SIG-M5 (cell line): ENCODE measurements around the gene AIP.

Experiments
- DNase-seq: peaks from one replicate; lab custom pipeline; 2025; lab: John Stamatoyannopoulos, UW

Gene AIP

DNA sequence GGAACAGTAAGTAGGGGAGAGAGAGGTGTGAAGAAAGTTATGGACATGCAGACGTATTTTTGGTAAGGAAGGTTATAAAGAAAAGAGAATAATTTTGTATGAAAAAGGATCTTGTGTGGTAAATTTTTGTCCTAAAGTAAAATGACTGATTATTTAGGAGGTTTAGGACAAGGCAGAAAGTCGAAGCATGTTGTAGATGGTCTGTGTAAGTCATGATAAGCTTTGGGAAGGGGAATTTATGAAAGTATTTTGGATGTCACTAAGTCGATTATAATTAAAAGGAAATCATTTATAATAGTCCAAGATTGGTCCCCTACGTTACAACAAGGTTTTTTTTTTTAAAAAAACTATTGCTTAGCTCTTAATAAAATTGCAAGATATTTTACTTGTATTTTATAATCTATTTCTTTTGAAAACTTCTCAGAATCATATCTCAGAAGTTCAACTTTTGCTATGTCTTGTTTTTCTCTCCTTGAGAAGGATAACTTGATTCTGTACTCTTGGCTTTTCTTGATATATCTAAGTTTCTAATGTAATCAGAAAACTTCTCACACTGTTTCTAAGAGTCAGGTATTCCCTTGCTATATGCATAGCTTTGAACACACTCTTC is 51.3 kb downstream of the AIP start:
- DNase-seq, result no peak

DNA sequence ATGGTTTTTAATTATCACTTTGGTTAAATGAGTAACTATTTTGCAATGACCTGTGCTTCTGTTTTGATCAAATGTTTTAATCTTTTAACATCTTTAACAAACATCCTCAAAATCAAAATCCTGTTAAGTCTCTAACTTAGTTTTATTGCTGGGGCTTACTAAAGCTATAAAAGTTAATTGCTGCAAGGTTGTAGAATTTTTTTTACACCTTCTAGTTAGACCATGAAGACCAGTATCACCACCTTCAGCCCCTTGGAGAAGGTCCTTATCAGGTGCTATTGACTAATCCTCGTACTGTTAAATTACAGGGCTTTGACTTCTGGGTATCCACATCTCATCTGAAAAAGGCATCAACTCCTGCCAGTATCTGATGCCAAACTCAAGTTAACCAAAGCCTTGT is 52.7 kb downstream of the AIP start:
- no peak for DNase-seq

DNA sequence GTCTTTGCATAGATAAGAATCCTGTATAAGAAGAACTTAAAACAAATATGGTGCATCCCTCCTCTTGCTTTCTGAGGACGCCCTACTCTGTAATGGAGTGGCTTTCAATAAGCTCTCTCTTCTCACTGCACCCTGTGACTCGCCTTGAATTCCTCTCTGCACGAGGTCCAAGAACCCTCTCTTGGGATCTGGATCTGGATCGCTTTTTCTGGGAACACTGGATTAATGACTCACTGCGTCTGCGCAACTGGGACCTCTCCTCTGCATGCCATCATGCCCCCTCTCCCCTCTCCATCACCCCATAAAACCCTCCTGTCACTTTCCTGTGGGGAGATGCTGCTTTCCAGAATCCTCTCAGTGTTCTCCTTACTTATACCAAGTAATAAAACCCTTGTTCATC is 55.5 kb downstream of the AIP start:
- no peak for DNase-seq

DNA sequence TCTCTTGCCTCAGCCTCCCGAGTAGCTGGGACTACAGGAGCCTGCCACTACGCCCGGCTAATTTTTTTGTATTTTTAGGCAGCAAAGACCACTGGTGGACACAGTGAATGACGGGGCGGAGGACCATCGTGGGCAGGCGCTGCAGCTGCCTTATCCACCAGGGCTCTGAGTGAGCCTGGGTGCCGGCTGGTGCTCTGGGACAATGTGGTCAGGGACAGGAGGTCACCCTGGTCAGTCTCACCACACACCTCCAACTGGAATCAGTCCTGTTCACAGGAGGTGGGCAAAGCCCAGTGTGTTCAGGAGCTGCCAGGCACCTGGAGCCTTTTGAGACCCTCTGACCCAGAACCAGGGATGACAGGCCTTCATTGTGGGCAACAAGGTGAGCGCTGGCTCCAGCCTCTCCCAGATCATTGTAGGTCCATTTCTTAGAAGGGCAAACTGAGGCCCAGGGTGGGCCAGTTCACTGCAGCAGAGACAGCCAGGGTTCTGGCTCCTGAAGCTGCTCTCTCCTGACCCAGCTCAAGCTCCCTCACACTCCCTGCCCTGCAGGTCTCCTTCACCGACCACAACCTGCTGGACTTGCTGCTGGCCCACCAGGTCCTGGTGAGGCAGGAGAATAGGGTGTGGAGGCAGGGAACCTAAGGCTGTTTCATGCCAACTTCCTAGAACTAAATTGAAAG is 56.1 kb downstream of the AIP start:
- DNase-seq, result no peak

DNA sequence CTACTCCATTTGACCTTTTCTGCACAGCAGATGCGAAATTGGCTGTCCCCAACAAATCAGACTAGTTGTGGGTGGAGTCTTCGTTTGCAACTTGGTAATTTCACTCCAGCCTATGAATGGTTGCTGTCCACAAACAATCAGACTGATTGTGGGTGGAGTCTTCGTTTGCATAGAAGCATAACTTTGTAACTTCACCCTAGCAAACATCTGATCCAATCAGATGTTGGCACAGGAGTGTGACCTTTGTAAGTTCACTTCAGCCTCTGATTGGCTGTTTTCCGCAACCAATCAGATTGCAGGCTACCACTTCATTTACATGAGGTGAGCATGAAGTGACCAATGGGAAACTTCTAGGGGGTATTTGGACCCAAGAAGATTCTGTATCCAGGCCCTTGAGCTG is 56.7 kb downstream of the AIP start:
- no peak for DNase-seq
